Trophoblast cell (in vitro differentiated cells and primary cell): ENCODE results near the gene MYOZ3.

ENCODE experiments used
- DNase-seq, 2 donors: peaks; one replicate each; pipeline ENCODE4 v3.0.0-alpha.2; 2016
- H2AFZ ChIP-seq: 2 replicates; pipeline ENCODE4 v1.6.1; 2013; ENCODE audit warnings: low read length, moderate library complexity, mild to moderate bottlenecking; ENCODE audit not compliant: insufficient read depth, poor library complexity
- H2AK5ac ChIP-seq: 2 replicates; pipeline ENCODE4 v1.6.1; 2013; ENCODE audit warnings: mild to moderate bottlenecking, low read length
- H2BK120ac ChIP-seq: 2 replicates; pipeline ENCODE4 v1.6.1; 2013; ENCODE audit warnings: low read length, mild to moderate bottlenecking, moderate library complexity; ENCODE audit not compliant: insufficient read depth, poor library complexity
- H2BK12ac ChIP-seq: 2 replicates; pipeline ENCODE4 v1.6.1; 2013; ENCODE audit warnings: mild to moderate bottlenecking, low read length, moderate library complexity
- H2BK5ac ChIP-seq: 2 replicates; pipeline ENCODE4 v1.6.1; 2013; ENCODE audit warnings: low read length, low read depth, moderate library complexity, mild to moderate bottlenecking; ENCODE audit not compliant: poor library complexity
- H3K14ac ChIP-seq: 2 replicates; pipeline ENCODE4 v1.6.1; 2013; ENCODE audit warnings: mild to moderate bottlenecking, low read length
- H3K18ac ChIP-seq: 2 replicates; pipeline ENCODE4 v1.6.1; 2013; ENCODE audit warnings: mild to moderate bottlenecking, low read length
- H3K23ac ChIP-seq: 2 replicates; pipeline ENCODE4 v1.6.1; 2013; ENCODE audit warnings: low read length
- H3K27ac ChIP-seq: 2 replicates; pipeline ENCODE4 v1.5.1; 2013; ENCODE audit warnings: low read depth, mild to moderate bottlenecking, inconsistent platforms, low read length, moderate library complexity
- H3K27me3 ChIP-seq: 2 replicates; pipeline ENCODE4 v1.6.1; 2013; ENCODE audit warnings: inconsistent platforms, mild to moderate bottlenecking, low read length, moderate library complexity; ENCODE audit not compliant: insufficient read depth
- H3K36me3 ChIP-seq, 2 experiments: 1 replicate in 1 of 2; 2 replicates in 1 of 2; pipeline ENCODE4 v1.6.1; 2013; ENCODE audit warnings: low read length in 2 of 2, mild to moderate bottlenecking in 2 of 2, moderate library complexity in 1 of 2; ENCODE audit not compliant: insufficient read depth in 2 of 2, control insufficient read depth in 1 of 2
- H3K4ac ChIP-seq: 2 replicates; pipeline ENCODE4 v1.6.1; 2013; ENCODE audit warnings: low read depth, mild to moderate bottlenecking, low read length, moderate library complexity
- H3K4me1 ChIP-seq, 2 experiments: 1 replicate in 1 of 2; 2 replicates in 1 of 2; pipeline ENCODE4 v1.6.1; 2013; ENCODE audit warnings: low read length in 2 of 2, mild to moderate bottlenecking in 2 of 2, moderate library complexity in 1 of 2; ENCODE audit not compliant: insufficient read depth in 2 of 2, control insufficient read depth in 1 of 2
- H3K4me2 ChIP-seq: 2 replicates; pipeline ENCODE4 v1.6.1; 2013; ENCODE audit warnings: inconsistent platforms, mild to moderate bottlenecking, low read length, moderate library complexity
- H3K4me3 ChIP-seq: 2 replicates; pipeline ENCODE4 v1.5.1; 2013; ENCODE audit warnings: mild to moderate bottlenecking, low read depth, low read length, inconsistent platforms
- H3K79me1 ChIP-seq: one replicate; pipeline ENCODE4 v1.6.1; 2013; ENCODE audit warnings: low read length
- H3K79me2 ChIP-seq: 2 replicates; pipeline ENCODE4 v1.6.1; 2013; ENCODE audit warnings: low read length, mild to moderate bottlenecking; ENCODE audit not compliant: control insufficient read depth, insufficient read depth, poor library complexity
- H3K9ac ChIP-seq: 2 replicates; pipeline ENCODE4 v1.6.1; 2013; ENCODE audit warnings: mild to moderate bottlenecking, low read length
- H3K9me3 ChIP-seq: 2 replicates; pipeline ENCODE4 v1.6.1; 2013; ENCODE audit warnings: low read depth, mild to moderate bottlenecking, control low read depth, inconsistent platforms, low read length; ENCODE audit not compliant: insufficient read depth
- H4K12ac ChIP-seq: 2 replicates; pipeline ENCODE4 v1.6.1; 2013; ENCODE audit warnings: low read depth, mild to moderate bottlenecking, low read length, moderate library complexity
- H4K8ac ChIP-seq: 2 replicates; pipeline ENCODE4 v1.6.1; 2013; ENCODE audit warnings: low read depth, mild to moderate bottlenecking, low read length, moderate library complexity
- H4K91ac ChIP-seq: one replicate; pipeline ENCODE4 v1.6.1; 2013; ENCODE audit warnings: low read depth, mild to moderate bottlenecking, low read length, moderate library complexity
- WGBS: extraction: QIAGEN DNeasy Blood & Tissue Kit; methylation state at CpG from one replicate; pipeline ENCODE4 v1.1.7; 2013; ENCODE audit warnings: missing lambda C conversion rate; ENCODE audit not compliant: insufficient read length, insufficient coverage; ENCODE audit errors: extremely low coverage; 5-methylcytosine and 5-hydroxymethylcytosine counted together

Gene MYOZ3

GRCh38 chr5:150700594-150701377 lies 39.7 kb downstream of the MYOZ3 start, which contains the start of gene RBM22:
RBM22 (minus strand) TSS chr5:150701062; CDS start chr5:150700985, 77 bp downstream.
- no peaks in the 10 kb centered on the region for H3K9me3 ChIP-seq
- H2AFZ ChIP-seq, result peak within 1 kb of the TSS; percentile 97
- H3K9ac ChIP-seq, result peak within 1 kb of the TSS; percentile 97
- peak within 1 kb of the TSS; percentile 96 for H2BK120ac ChIP-seq
- H2AK5ac ChIP-seq, result peak within 1 kb of the TSS; percentile 51
- peaks cover 7% of the 10 kb centered on the region for H3K79me2 ChIP-seq
- peaks cover 13% of the 10 kb centered on the region for H3K79me1 ChIP-seq
- H2BK5ac ChIP-seq, result peak within 1 kb of the TSS; percentile 92
- peak within 1 kb of the TSS; percentile 92 for H4K91ac ChIP-seq
- H3K4me2 ChIP-seq, result peak within 1 kb of the TSS; percentile 79
- peak within 1 kb of the TSS; percentile 100 for H4K8ac ChIP-seq
- H3K27me3 ChIP-seq, result no peaks in the 10 kb centered on the region
- peaks cover 11 to 21% of the 10 kb centered on the region in 2 experiments for H3K36me3 ChIP-seq
- H3K23ac ChIP-seq, result no peak within 1 kb of the TSS
- H3K4ac ChIP-seq, result peak within 1 kb of the TSS; percentile 84
- H3K4me3 ChIP-seq, result peak within 1 kb of the TSS; percentile 98
- H3K18ac ChIP-seq, result peak within 1 kb of the TSS; percentile 98
- WGBS, result no CpG with 5 or more reads among the region's 59 CpGs
- DNase-seq, result peak; percentile 92 to 93
- H3K4me1 ChIP-seq, result peaks cover 2 to 6% of the 10 kb centered on the region in 2 experiments
- peak within 1 kb of the TSS; percentile 98 for H3K14ac ChIP-seq
- peak within 1 kb of the TSS; percentile 78 for H3K27ac ChIP-seq
- H4K12ac ChIP-seq, result peak within 1 kb of the TSS; percentile 99
- H2BK12ac ChIP-seq, result no peak within 1 kb of the TSS

GRCh38 chr5:150703762-150704161 lies 42.7 kb downstream of the MYOZ3 start:
- H4K8ac ChIP-seq, result no peak overlapping the region
- no CpG with 5 or more reads among the region's 3 CpGs for WGBS
- H2BK5ac ChIP-seq, result no peak overlapping the region
- H2AFZ ChIP-seq, result no peak overlapping the region
- peak; percentile 11 to 45 for DNase-seq
- no peak overlapping the region for H3K4me3 ChIP-seq
- H3K14ac ChIP-seq, result no peak overlapping the region
- H3K9me3 ChIP-seq, result no peaks in the 10 kb centered on the region
- H3K36me3 ChIP-seq, result peaks cover 2 to 4% of the 10 kb centered on the region in 2 experiments
- H3K4me2 ChIP-seq, result no peak overlapping the region
- H3K9ac ChIP-seq, result no peak overlapping the region
- peaks cover 2 to 6% of the 10 kb centered on the region in 2 experiments for H3K4me1 ChIP-seq
- H3K4ac ChIP-seq, result no peak overlapping the region
- no peak overlapping the region for H2BK12ac ChIP-seq
- H3K79me1 ChIP-seq, result peaks cover 13% of the 10 kb centered on the region
- H2BK120ac ChIP-seq, result no peak overlapping the region
- H4K12ac ChIP-seq, result no peak overlapping the region
- no peak overlapping the region for H3K18ac ChIP-seq
- no peak overlapping the region for H3K23ac ChIP-seq
- H4K91ac ChIP-seq, result no peak overlapping the region
- H3K27ac ChIP-seq, result no peak overlapping the region
- no peak overlapping the region for H2AK5ac ChIP-seq
- H3K79me2 ChIP-seq, result peaks cover 7% of the 10 kb centered on the region
- no peaks in the 10 kb centered on the region for H3K27me3 ChIP-seq

DNA sequence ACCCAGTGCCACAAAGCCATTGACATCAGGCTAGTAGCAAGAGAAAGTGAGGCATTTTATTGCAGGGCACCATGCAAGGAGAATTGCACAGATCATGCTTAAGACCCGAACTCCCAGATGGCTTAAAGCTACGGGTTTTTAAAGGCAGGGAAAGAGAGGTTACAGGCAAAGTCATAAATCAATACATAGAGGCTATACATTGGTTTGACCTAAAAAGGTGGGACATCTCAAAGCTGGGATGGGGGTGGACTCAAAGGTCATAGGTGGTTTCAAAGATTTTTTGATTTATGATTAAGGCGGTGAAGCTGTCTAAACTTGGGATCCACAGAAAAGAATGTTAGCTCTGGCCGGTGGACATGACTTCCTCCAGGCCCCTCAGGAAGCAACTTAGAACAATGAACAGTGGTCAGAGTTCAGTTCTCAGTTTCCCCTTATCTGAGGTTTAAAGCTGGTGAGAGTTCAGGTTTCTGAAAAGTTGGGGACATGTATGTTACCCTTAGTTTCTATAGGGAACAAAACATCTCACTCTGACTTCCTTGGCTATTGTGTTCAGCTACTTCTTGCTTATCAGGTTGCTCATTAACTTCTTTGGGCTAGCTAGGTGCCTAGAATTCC lies 45.8 kb downstream of the MYOZ3 start:
- no peak for DNase-seq
- no peak overlapping the region for H3K14ac ChIP-seq
- H3K79me1 ChIP-seq, result peaks cover 4% of the 10 kb centered on the region
- no peak overlapping the region for H3K23ac ChIP-seq
- peaks cover 2 to 3% of the 10 kb centered on the region in 2 experiments for H3K4me1 ChIP-seq
- no peak overlapping the region for H3K9ac ChIP-seq
- no peak overlapping the region for H2BK120ac ChIP-seq
- no peak overlapping the region for H2AK5ac ChIP-seq
- no peak overlapping the region for H2AFZ ChIP-seq
- no peak overlapping the region for H2BK12ac ChIP-seq
- no peaks in the 10 kb centered on the region for H3K27me3 ChIP-seq
- no peak overlapping the region for H2BK5ac ChIP-seq
- H3K18ac ChIP-seq, result no peak overlapping the region
- H4K91ac ChIP-seq, result no peak overlapping the region
- no peak overlapping the region for H3K4me3 ChIP-seq
- H3K79me2 ChIP-seq, result no peaks in the 10 kb centered on the region
- no peak overlapping the region for H4K12ac ChIP-seq
- H3K9me3 ChIP-seq, result no peaks in the 10 kb centered on the region
- no CpG with 5 or more reads among the region's 4 CpGs for WGBS
- no peak overlapping the region for H3K27ac ChIP-seq
- no peak overlapping the region for H3K4me2 ChIP-seq
- H3K4ac ChIP-seq, result no peak overlapping the region
- H4K8ac ChIP-seq, result no peak overlapping the region
- peaks cover 10 to 15% of the 10 kb centered on the region in 2 experiments for H3K36me3 ChIP-seq

DNA sequence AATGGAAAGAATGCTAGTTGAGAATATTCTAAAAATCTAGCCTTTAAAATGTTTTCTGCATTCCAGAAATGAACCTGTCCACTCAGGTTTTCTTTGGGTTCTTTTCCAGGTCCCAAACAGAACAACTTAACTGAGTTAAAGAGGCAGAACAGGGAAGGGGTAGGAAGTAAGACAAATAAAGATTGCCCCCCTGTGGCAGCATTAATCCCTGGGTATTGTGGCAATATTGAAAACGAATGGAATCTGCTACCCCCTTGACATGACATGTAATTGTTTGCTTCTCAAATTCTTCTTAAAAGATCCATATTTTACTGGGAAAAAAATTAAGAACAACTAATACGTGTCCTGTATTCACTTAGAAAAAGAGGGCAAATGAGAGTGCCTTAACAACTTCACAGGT lies 49.1 kb downstream of the MYOZ3 start:
- peaks cover 24 to 30% of the 10 kb centered on the region in 2 experiments for H3K36me3 ChIP-seq
- no peak overlapping the region for H2AK5ac ChIP-seq
- WGBS, result no CpG with 5 or more reads among the region's 2 CpGs
- H3K14ac ChIP-seq, result no peak overlapping the region
- no peak overlapping the region for H4K8ac ChIP-seq
- no peak overlapping the region for H2BK120ac ChIP-seq
- no peak overlapping the region for H3K4me3 ChIP-seq
- no peak overlapping the region for H2BK12ac ChIP-seq
- no peak overlapping the region for H4K91ac ChIP-seq
- no peak overlapping the region for H3K27ac ChIP-seq
- H3K4ac ChIP-seq, result no peak overlapping the region
- H3K9me3 ChIP-seq, result no peaks in the 10 kb centered on the region
- H3K27me3 ChIP-seq, result no peaks in the 10 kb centered on the region
- H3K79me2 ChIP-seq, result no peaks in the 10 kb centered on the region
- DNase-seq, result peak in 1 of 2 donors; percentile 12
- H4K12ac ChIP-seq, result no peak overlapping the region
- no peaks in the 10 kb centered on the region for H3K4me1 ChIP-seq
- H2BK5ac ChIP-seq, result no peak overlapping the region
- no peak overlapping the region for H3K23ac ChIP-seq
- no peak overlapping the region for H3K18ac ChIP-seq
- no peak overlapping the region for H3K9ac ChIP-seq
- H3K79me1 ChIP-seq, result peaks cover 1% of the 10 kb centered on the region
- no peak overlapping the region for H3K4me2 ChIP-seq
- H2AFZ ChIP-seq, result no peak overlapping the region
